C4-2B (cell line): ENCODE data around the gene ATP12A.

Experiments used
- H3K27ac ChIP-seq: fragments of 450-650 bp; 2 replicates; pipeline ENCODE4 v1.5.1; 2017
- ZFX ChIP-seq: fragments of 450-650 bp; IDR thresholded peaks from 2 replicates; pipeline ENCODE4 v1.6.1; 2017
- TF ChIP-seq, protein P1 (sequence below): fragments of 450-650 bp; conservative IDR thresholded peaks from 2 replicates; pipeline ENCODE4 v1.5.1; 2017; ENCODE audit warnings: mild to moderate bottlenecking

The ATP12A gene

GRCh38 chr13:24672141-24673132, 7.8 kb upstream of the ATP12A start:
- H3K27ac ChIP-seq: no peak overlapping the region
- TF ChIP-seq ZFX: no peak
- TF ChIP-seq, protein P1, sequence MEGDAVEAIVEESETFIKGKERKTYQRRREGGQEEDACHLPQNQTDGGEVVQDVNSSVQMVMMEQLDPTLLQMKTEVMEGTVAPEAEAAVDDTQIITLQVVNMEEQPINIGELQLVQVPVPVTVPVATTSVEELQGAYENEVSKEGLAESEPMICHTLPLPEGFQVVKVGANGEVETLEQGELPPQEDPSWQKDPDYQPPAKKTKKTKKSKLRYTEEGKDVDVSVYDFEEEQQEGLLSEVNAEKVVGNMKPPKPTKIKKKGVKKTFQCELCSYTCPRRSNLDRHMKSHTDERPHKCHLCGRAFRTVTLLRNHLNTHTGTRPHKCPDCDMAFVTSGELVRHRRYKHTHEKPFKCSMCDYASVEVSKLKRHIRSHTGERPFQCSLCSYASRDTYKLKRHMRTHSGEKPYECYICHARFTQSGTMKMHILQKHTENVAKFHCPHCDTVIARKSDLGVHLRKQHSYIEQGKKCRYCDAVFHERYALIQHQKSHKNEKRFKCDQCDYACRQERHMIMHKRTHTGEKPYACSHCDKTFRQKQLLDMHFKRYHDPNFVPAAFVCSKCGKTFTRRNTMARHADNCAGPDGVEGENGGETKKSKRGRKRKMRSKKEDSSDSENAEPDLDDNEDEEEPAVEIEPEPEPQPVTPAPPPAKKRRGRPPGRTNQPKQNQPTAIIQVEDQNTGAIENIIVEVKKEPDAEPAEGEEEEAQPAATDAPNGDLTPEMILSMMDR: no peak

- TF ChIP-seq, protein P1: no peak
- no peak for TF ChIP-seq ZFX
Observed at GRCh38 chr13:24675806-24676570, 4.2 kb upstream of the ATP12A start.

DNA sequence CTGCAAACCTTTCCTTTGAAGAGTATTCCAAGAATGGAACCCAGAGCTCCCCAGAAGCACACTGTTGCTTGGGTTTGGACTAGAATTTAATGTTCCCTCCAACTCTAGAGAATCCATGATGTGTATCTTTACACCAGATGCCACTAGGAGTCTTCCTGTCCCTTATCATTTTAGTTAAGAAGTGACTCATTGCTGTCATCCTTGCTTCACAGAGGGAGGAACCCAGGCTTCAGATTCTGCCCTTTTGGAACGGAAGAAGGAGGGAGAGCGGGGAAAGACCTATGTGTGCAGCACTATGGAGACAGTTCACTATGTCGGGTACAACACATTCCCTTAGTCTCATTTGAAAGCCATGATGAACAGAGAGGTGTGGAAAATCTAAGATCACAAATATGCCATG, 2.1 kb upstream of the ATP12A start:
- TF ChIP-seq, protein P1: no peak
- no peak for TF ChIP-seq ZFX

More at GRCh38 chr13:24675806-24676570, 4.2 kb upstream of the ATP12A start:
- no peak overlapping the region for H3K27ac ChIP-seq

DNA sequence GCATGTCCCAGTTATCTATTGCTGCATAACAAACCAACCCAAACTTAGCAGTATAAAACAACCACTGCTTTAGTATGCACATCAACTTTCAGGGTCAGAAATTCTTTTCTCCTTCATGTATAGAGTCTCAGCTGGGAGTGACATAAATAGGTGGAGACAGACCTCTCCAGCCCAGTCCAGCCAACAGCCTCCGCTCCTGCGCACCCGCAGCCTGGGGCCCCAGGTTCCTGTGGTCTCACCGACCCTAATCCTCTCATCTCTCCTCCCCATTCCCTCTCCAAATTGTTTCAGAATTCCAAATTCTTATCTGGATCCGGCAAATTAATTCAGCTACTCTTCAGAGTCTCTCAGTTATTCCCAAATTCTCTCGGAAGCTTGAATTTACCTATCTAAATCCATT, 522 bp upstream of the ATP12A start:
- H3K27ac ChIP-seq: no peak overlapping the region
- TF ChIP-seq ZFX: no peak
- TF ChIP-seq, protein P1: no peak

More for the DNA sequence above, 2.1 kb upstream of the ATP12A start:
- H3K27ac ChIP-seq: no peak overlapping the region

GRCh38 chr13:24680921-24681604, 855 bp downstream of the ATP12A start:
- no peak for TF ChIP-seq ZFX
- TF ChIP-seq, protein P1: no peak
- H3K27ac ChIP-seq: no peak overlapping the region

DNA sequence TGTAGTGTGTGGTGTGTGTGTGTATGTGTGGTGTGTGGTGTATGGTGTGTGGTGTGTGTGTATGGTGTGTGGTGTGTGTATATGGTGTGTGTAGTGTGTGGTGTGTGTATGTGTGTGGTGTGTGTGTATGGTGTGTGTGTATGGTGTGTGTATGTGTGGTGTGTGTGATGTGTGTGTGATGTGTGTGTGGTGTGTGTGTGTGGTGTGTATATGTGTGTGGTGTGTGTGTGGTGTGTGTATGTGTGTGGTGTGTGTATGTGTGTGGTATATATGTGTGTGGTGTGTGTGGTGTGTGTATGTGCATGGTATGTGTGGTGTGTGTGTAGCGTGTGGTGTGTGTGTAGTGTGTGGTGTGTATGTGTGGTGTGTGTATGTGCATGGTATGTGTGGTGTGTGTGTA, 1.7 kb downstream of the ATP12A start:
- TF ChIP-seq ZFX: no peak
- TF ChIP-seq, protein P1: no peak
- no peak overlapping the region for H3K27ac ChIP-seq

DNA sequence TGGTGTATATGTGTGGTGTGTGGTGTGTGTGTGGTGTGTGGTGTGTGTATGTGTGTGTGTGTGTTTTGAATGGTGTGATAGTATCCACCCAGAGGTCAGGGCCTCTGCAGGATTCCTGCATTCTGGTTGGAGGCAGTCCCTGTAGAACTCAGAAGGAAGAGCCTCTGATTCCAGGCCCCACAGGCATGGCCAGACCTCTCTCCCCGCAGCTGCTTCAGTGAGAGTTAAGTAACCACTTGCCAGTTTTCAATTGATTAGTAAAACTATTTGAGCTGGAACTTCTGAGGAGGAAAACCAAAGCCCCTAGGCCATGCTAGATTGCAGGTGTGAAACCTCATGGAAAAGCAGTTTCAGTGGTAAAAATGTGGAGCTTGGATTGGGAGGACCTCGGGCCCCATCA, 2.1 kb downstream of the ATP12A start:
- H3K27ac ChIP-seq: no peak overlapping the region
- no peak for TF ChIP-seq ZFX
- TF ChIP-seq, protein P1: no peak
